Measurements from ENCODE around the gene CCDC57. TPM values are rescaled to one million over a fixed set of nuclear protein-coding genes. Genes with fewer than 3 reads are reported as not detected.

Gene CCDC57
- total and polyA plus RNA-seq, 4 donors, result 5.4 to 19.1 (median 11.7) TPM

DNA sequence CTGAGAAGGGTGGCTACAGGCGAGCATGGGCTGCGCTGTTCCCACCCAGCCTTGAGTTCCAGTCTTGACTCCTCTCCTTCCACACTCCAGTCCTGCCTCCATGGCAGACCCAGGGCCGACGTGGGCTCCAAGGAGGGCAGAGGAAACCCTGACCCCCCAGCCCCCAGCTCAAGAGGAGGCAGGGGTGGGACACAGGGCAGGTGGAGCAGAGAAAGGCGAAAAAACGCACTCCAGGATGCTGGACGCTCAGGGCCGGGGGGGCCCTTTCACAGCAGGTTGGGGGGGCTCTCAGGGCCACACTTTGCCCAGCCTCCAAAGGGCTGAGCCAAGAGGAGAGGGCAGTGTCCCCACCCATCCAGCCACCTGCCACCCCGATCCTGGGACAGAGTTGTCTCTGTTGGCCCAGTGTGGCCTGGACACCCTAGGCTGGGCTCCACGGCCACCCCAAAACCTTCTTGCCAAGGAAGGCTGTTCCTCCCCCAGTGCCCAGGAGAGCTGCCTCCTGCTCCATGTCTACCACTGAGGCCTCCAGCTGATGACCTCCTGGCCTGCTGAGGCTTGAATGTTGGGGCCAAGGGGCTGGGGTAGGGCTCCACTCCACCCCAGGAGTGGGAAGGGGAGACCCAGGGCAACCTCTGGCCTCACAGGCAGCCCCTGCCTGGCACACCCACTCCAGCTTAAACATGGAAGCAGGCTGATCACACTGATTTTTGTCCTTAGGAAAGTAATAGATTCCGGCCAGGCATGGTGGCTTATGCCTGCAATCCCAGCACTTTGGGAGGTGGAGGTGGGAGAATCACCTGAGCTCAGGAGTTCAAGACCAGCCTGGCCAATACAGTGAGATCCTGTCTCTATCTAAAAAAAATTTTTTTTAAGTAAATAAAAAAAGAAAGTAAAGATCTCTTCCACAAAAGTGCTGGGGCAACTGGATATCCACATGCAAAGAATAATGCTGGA is 7.4 kb upstream of the CCDC57 start:
- WGBS, result 88% methylated on average over 11 of the region's 11 CpGs
- Histone ChIP-seq H3K9me3 (ENCODE audit: control insufficient read depth in 4 of 4, low read length in 3 of 4) (no peaks in the 10 kb centered on the region), H3K27me3 (ENCODE audit: control insufficient read depth in 4 of 4, insufficient read depth in 4 of 4, low read length in 3 of 4) (no peaks in the 10 kb centered on the region), H3K4me1 (ENCODE audit: control insufficient read depth in 4 of 4, insufficient read depth in 4 of 4, low read length in 3 of 4) (peaks cover 0 to 10% (median 7%) of the 10 kb centered on the region in 4 donors), H3K9ac (ENCODE audit: low read depth in 1 of 2, low read length in 2 of 2) (no peak overlapping the region), H3K36me3 (ENCODE audit: control insufficient read depth in 4 of 4, insufficient read depth in 3 of 4, low read depth in 1 of 4, low read length in 3 of 4) (no peaks in the 10 kb centered on the region), H3K27ac (ENCODE audit: low read depth in 1 of 2, low read length in 2 of 2) (no peak overlapping the region), H3K4me3 (ENCODE audit: low read depth in 1 of 3, low read length in 3 of 3) (no peak overlapping the region)
- no peak for DNase-seq (ENCODE audit: low spot score)
- TF ChIP-seq JUND (IDR thresholded peaks at IDR 0.05), result no peak
- TF ChIP-seq RXRA (IDR thresholded peaks at IDR 0.05), result no peak
- TF ChIP-seq SP1 (IDR thresholded peaks at IDR 0.05), result no peak
- no peak for TF ChIP-seq HNF4A (conservative IDR thresholded peaks at IDR 0.05)
- TF ChIP-seq, protein P1, sequence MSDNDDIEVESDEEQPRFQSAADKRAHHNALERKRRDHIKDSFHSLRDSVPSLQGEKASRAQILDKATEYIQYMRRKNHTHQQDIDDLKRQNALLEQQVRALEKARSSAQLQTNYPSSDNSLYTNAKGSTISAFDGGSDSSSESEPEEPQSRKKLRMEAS (IDR thresholded peaks at IDR 0.05), result no peak

DNA sequence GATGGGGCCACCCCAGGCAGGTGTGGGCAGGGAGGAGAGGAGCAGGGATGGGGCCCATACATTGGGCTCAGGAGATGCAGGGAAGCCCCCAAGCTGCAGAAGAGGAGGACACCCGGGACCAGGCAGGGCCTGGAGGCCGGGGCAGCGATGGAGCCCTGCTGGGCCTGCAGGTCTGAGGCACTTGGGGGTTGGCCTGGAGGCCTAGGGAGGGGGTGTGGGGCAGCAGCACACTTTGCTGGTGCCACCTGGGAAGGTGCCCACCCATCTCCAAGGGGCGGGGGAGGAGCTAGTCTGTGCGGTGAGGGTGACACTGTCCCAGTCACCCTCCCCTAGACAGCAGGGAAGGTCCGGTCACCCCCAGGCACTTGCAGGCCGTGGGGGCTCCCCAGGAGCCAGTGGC is 6.4 kb upstream of the CCDC57 start:
- WGBS, result 95% methylated on average over 7 of the region's 7 CpGs
- no peak for TF ChIP-seq HNF4G (IDR thresholded peaks at IDR 0.05)
- TF ChIP-seq TAF1 (conservative IDR thresholded peaks at IDR 0.05), result no peak
- no peak for TF ChIP-seq FOXA2 (IDR thresholded peaks at IDR 0.05)
- TF ChIP-seq SP1 (IDR thresholded peaks at IDR 0.05), result no peak
- TF ChIP-seq, protein P2, sequence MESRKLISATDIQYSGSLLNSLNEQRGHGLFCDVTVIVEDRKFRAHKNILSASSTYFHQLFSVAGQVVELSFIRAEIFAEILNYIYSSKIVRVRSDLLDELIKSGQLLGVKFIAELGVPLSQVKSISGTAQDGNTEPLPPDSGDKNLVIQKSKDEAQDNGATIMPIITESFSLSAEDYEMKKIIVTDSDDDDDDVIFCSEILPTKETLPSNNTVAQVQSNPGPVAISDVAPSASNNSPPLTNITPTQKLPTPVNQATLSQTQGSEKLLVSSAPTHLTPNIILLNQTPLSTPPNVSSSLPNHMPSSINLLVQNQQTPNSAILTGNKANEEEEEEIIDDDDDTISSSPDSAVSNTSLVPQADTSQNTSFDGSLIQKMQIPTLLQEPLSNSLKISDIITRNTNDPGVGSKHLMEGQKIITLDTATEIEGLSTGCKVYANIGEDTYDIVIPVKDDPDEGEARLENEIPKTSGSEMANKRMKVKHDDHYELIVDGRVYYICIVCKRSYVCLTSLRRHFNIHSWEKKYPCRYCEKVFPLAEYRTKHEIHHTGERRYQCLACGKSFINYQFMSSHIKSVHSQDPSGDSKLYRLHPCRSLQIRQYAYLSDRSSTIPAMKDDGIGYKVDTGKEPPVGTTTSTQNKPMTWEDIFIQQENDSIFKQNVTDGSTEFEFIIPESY (IDR thresholded peaks at IDR 0.05), result no peak
- TF ChIP-seq, protein P3, sequence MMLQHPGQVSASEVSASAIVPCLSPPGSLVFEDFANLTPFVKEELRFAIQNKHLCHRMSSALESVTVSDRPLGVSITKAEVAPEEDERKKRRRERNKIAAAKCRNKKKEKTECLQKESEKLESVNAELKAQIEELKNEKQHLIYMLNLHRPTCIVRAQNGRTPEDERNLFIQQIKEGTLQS (IDR thresholded peaks at IDR 0.05), result no peak
- TF ChIP-seq RAD21 (IDR thresholded peaks at IDR 0.05), result no peak
- TF ChIP-seq RXRA (IDR thresholded peaks at IDR 0.05), result no peak
- TF ChIP-seq JUND (IDR thresholded peaks at IDR 0.05), result no peak
- TF ChIP-seq EGR1 (IDR thresholded peaks at IDR 0.05; ENCODE audit: low read depth in 2 of 2), result no peak
- TF ChIP-seq, protein P4, sequence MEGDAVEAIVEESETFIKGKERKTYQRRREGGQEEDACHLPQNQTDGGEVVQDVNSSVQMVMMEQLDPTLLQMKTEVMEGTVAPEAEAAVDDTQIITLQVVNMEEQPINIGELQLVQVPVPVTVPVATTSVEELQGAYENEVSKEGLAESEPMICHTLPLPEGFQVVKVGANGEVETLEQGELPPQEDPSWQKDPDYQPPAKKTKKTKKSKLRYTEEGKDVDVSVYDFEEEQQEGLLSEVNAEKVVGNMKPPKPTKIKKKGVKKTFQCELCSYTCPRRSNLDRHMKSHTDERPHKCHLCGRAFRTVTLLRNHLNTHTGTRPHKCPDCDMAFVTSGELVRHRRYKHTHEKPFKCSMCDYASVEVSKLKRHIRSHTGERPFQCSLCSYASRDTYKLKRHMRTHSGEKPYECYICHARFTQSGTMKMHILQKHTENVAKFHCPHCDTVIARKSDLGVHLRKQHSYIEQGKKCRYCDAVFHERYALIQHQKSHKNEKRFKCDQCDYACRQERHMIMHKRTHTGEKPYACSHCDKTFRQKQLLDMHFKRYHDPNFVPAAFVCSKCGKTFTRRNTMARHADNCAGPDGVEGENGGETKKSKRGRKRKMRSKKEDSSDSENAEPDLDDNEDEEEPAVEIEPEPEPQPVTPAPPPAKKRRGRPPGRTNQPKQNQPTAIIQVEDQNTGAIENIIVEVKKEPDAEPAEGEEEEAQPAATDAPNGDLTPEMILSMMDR (IDR thresholded peaks at IDR 0.05; ENCODE audit: low read depth, low read length, missing input control), result no peak
- TF ChIP-seq FOXA1 (IDR thresholded peaks at IDR 0.05), result no peak
- TF ChIP-seq NR2F2 (IDR thresholded peaks at IDR 0.05), result no peak
- TF ChIP-seq, protein P1 (IDR thresholded peaks at IDR 0.05), result no peak
- TF ChIP-seq YY1 (IDR thresholded peaks at IDR 0.05), result no peak
- no peak for TF ChIP-seq HNF4A (conservative IDR thresholded peaks at IDR 0.05)
- TF ChIP-seq, protein P5, sequence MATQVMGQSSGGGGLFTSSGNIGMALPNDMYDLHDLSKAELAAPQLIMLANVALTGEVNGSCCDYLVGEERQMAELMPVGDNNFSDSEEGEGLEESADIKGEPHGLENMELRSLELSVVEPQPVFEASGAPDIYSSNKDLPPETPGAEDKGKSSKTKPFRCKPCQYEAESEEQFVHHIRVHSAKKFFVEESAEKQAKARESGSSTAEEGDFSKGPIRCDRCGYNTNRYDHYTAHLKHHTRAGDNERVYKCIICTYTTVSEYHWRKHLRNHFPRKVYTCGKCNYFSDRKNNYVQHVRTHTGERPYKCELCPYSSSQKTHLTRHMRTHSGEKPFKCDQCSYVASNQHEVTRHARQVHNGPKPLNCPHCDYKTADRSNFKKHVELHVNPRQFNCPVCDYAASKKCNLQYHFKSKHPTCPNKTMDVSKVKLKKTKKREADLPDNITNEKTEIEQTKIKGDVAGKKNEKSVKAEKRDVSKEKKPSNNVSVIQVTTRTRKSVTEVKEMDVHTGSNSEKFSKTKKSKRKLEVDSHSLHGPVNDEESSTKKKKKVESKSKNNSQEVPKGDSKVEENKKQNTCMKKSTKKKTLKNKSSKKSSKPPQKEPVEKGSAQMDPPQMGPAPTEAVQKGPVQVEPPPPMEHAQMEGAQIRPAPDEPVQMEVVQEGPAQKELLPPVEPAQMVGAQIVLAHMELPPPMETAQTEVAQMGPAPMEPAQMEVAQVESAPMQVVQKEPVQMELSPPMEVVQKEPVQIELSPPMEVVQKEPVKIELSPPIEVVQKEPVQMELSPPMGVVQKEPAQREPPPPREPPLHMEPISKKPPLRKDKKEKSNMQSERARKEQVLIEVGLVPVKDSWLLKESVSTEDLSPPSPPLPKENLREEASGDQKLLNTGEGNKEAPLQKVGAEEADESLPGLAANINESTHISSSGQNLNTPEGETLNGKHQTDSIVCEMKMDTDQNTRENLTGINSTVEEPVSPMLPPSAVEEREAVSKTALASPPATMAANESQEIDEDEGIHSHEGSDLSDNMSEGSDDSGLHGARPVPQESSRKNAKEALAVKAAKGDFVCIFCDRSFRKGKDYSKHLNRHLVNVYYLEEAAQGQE (IDR thresholded peaks at IDR 0.05), result no peak
- TF ChIP-seq GABPA (IDR thresholded peaks at IDR 0.05 in 1 of 2, conservative IDR thresholded peaks at IDR 0.05 in 1 of 2), result no peak
- Histone ChIP-seq H3K4me1 (ENCODE audit: control insufficient read depth in 4 of 4, insufficient read depth in 4 of 4, low read length in 3 of 4) (peaks cover 0 to 10% (median 7%) of the 10 kb centered on the region in 4 donors), H3K9ac (ENCODE audit: low read depth in 1 of 2, low read length in 2 of 2) (no peak overlapping the region), H3K27me3 (ENCODE audit: control insufficient read depth in 4 of 4, insufficient read depth in 4 of 4, low read length in 3 of 4) (no peaks in the 10 kb centered on the region), H3K36me3 (ENCODE audit: control insufficient read depth in 4 of 4, insufficient read depth in 3 of 4, low read depth in 1 of 4, low read length in 3 of 4) (no peaks in the 10 kb centered on the region), H3K4me3 (ENCODE audit: low read depth in 1 of 3, low read length in 3 of 3) (no peak overlapping the region), H3K9me3 (ENCODE audit: control insufficient read depth in 4 of 4, low read length in 3 of 4) (no peaks in the 10 kb centered on the region), H3K27ac (ENCODE audit: low read depth in 1 of 2, low read length in 2 of 2) (no peak overlapping the region)
- no peak for DNase-seq (ENCODE audit: low spot score)

Data from liver (tissue), 9 donors.